K562 (cell line): ENCODE measurements around the gene RABIF. TPM values are rescaled to one million over a fixed set of nuclear protein-coding genes. Genes with fewer than 3 reads are reported as not detected.

Experiments
- ATAC-seq: fragments of 200-7000 bp; cut with Tn5 transposase; 3 replicates; pipeline ENCODE4 v1.9.1; 2020; ENCODE audit warnings: moderate library complexity
- BruUV-seq: library from RNA; stranded (reverse); fragments of 400-500 nt; replicated peaks from 2 replicates; lab custom pipeline; 2021; lab: Mats Ljungman, UMichigan
- CTCF ChIA-PET: fragments of 300-600 bp; formaldehyde crosslinking; extraction: SDS; loops from one replicate; lab custom pipeline; 2021; ENCODE audit warnings: low intra/inter-chr PET ratio; lab: Yijun Ruan, JAX
- POLR2A ChIA-PET: fragments of 300-600, 350-650 bp; sonication (Branson Sonifier 250); formaldehyde crosslinking; extraction: SDS; loops from one replicate; lab custom pipeline; 2021; ENCODE audit warnings: antibody characterized with exemption, inconsistent platforms; lab: Yijun Ruan, JAX
- DNase-seq, 4 experiments: peaks; one replicate each; pipeline versions ENCODE4 v3.0.0 to v3.0.0-alpha.2; 2011 to 2018; ENCODE audit warnings: low spot score in 3 of 4, mixed read lengths in 3 of 4; ENCODE audit errors: extremely low read depth in 1 of 4
- FAIRE-seq: peaks from 2 replicates; lab custom pipeline; 2011; peaks lifted over from hg19 to GRCh38; lab: Jason Lieb, UNC
- H2AFZ ChIP-seq: 2 replicates; pipeline ENCODE4 v1.6.0; 2011; ENCODE audit warnings: low read depth, low read length, control low read depth, inconsistent platforms
- H3K27ac ChIP-seq: fragments of 200-600 bp; 3 replicates; pipeline ENCODE4 v1.8.0; 2011; ENCODE audit warnings: low read depth, mild to moderate bottlenecking, control low read depth, inconsistent platforms, low read length, moderate library complexity, mixed read lengths; ENCODE audit errors: extremely low read depth
- H3K27me3 ChIP-seq, 2 experiments: fragments of 300-600 bp in 1 of 2; 2 replicates in 1 of 2; 3 replicates in 1 of 2; pipeline versions ENCODE4 v1.6.0 to v1.8.0; 2011; ENCODE audit warnings: inconsistent platforms in 2 of 2, low read length in 2 of 2, mild to moderate bottlenecking in 1 of 2, mixed read lengths in 1 of 2, moderate library complexity in 1 of 2; ENCODE audit not compliant: control insufficient read depth in 2 of 2, insufficient read depth in 2 of 2
- H3K36me3 ChIP-seq: fragments of 300-600 bp; 3 replicates; pipeline ENCODE4 v1.8.0; 2011; ENCODE audit warnings: mild to moderate bottlenecking, low read length, inconsistent platforms; ENCODE audit not compliant: control insufficient read depth, insufficient read depth
- H3K4me1 ChIP-seq, 2 experiments: fragments of 200-600 bp in 1 of 2; replicated peaks in 1 of 2; 2 replicates in 1 of 2; 3 replicates in 1 of 2; pipeline versions ENCODE4 v1.5.1 to v1.8.0; 2011; ENCODE audit warnings: inconsistent platforms in 2 of 2, low read length in 2 of 2, mild to moderate bottlenecking in 1 of 2, mixed read lengths in 1 of 2, moderate library complexity in 1 of 2; ENCODE audit not compliant: control insufficient read depth in 2 of 2, insufficient read depth in 2 of 2
- H3K4me2 ChIP-seq: 2 replicates; pipeline ENCODE4 v1.6.1; 2011; ENCODE audit warnings: low read length, control low read depth, inconsistent platforms, mixed read lengths; ENCODE audit not compliant: insufficient read depth
- H3K4me3 ChIP-seq: fragments of 200-600 bp; sonication (generic), shearing (Covaris generic); 2 replicates; pipeline ENCODE4 v1.5.1; 2016; ENCODE audit warnings: control low read depth, inconsistent platforms
- H3K79me2 ChIP-seq: fragments of 200-600 bp; 3 replicates; pipeline ENCODE4 v1.8.0; 2011; ENCODE audit warnings: low read length, inconsistent platforms; ENCODE audit not compliant: control insufficient read depth, insufficient read depth
- H3K9ac ChIP-seq, 2 experiments: 2 replicates each; pipeline versions ENCODE4 v1.6.0 to v1.6.1; 2011; ENCODE audit warnings: low read depth in 2 of 2, low read length in 2 of 2, control low read depth in 1 of 2, inconsistent platforms in 1 of 2, mild to moderate bottlenecking in 1 of 2, mixed read lengths in 1 of 2; ENCODE audit not compliant: insufficient read depth in 1 of 2
- H3K9me1 ChIP-seq: one replicate; pipeline ENCODE4 v1.6.0; 2011; ENCODE audit warnings: inconsistent platforms, mild to moderate bottlenecking, low read length, moderate library complexity; ENCODE audit not compliant: control insufficient read depth, insufficient read depth
- H3K9me3 ChIP-seq: replicated peaks from 2 replicates; pipeline ENCODE4 v1.5.1; 2011; ENCODE audit warnings: low read depth, low read length, inconsistent platforms; ENCODE audit not compliant: control insufficient read depth, insufficient read depth
- H4K20me1 ChIP-seq: replicated peaks from 2 replicates; pipeline ENCODE4 v1.6.1; 2011; ENCODE audit warnings: low read length, inconsistent platforms, mixed read lengths; ENCODE audit not compliant: control insufficient read depth, insufficient read depth
- CCAR2 ChIP-seq: fragments of 200-400 bp; formaldehyde crosslinking; IDR thresholded peaks from 2 replicates; pipeline ENCODE4 v1.6.1; 2017; ENCODE audit warnings: mild to moderate bottlenecking, low read depth, low read length
- COPS2 ChIP-seq: fragments of 450-650 bp; conservative IDR thresholded peaks from 2 replicates; pipeline ENCODE4 v1.6.1; 2016; ENCODE audit warnings: mild to moderate bottlenecking, moderate library complexity
- DNMT1 ChIP-seq: fragments of 450-650 bp; IDR thresholded peaks from 2 replicates; pipeline ENCODE4 v1.6.1; 2016; ENCODE audit warnings: antibody characterized with exemption, mild to moderate bottlenecking
- ETV1 ChIP-seq: fragments of 450-650 bp; conservative IDR thresholded peaks from 2 replicates; pipeline ENCODE4 v1.6.1; 2016; ENCODE audit warnings: missing genetic modification characterization, control low read depth, low read depth, missing compliant biosample characterization
- PML ChIP-seq: IDR thresholded peaks from 2 replicates; pipeline ENCODE4 v1.6.1; 2012; ENCODE audit warnings: low read length, inconsistent platforms
- TGIF2 ChIP-seq: sonication (generic); formaldehyde crosslinking; IDR thresholded peaks from 2 replicates; pipeline ENCODE4 v1.8.1; 2022; ENCODE audit warnings: mild to moderate bottlenecking, missing genetic modification reagents, moderate library complexity
- U2AF2 ChIP-seq: fragments of 200-400 bp; formaldehyde crosslinking; optimal IDR thresholded peaks from 2 replicates; pipeline ENCODE3; 2017; ENCODE audit warnings: low read depth, mild to moderate bottlenecking, low read length
- ZC3H4 ChIP-seq: sonication (generic); formaldehyde crosslinking; IDR thresholded peaks from 2 replicates; pipeline ENCODE4 v1.9.0; 2021; ENCODE audit warnings: missing genetic modification reagents, borderline replicate concordance
- ZNF436 ChIP-seq: fragments of 250-450, 450-650 bp; sonication (Bioruptor Pico); formaldehyde crosslinking; IDR thresholded peaks from 2 replicates; pipeline ENCODE4 v1.7.0; 2020; ENCODE audit warnings: mild to moderate bottlenecking
- WGBS: fragments of 100-300 bp; shearing (Covaris generic); methylation state at CpG from one replicate; pipeline ENCODE4 v1.1.6; 2016; ENCODE audit warnings: low coverage, mixed read lengths; ENCODE audit not compliant: insufficient coverage; ENCODE audit errors: missing lambda C conversion rate; 5-methylcytosine and 5-hydroxymethylcytosine counted together
- in situ Hi-C: fragments of 300-500 bp; cut with MboI; formaldehyde crosslinking; loops from 4 replicates; pipeline ENCODE4 v1.15.0; 2018; ENCODE audit warnings: inconsistent platforms, mixed read lengths
- intact Hi-C: fragments of 100-400 bp; cut with micrococcal nuclease; formaldehyde crosslinking; loops from 2 replicates; pipeline ENCODE4 v1.14.2; 2022
- polyA plus RNA-seq, 8 experiments: library from polyadenylated mRNA; depleted of rRNA in 4 of 8; stranded (reverse) in 5 of 8; unstranded in 3 of 8; fragments of >200 nt; fragmentation: Nextera tagmentation in 2 of 8; fragmentation: Illumina TruSeq in 1 of 8; extraction: Ambion mirVana in 2 of 8; extraction: Trizol in 1 of 8; gene quantifications; 2 replicates each; pipeline versions ENCODE4 v1.2.1 to v1.2.3, GENCODE V29; 2011 to 2014; ENCODE audit warnings: inconsistent platforms in 1 of 8, missing spikeins in 1 of 8
- total RNA-seq, 7 experiments: library from RNA; depleted of rRNA in 6 of 7; stranded (reverse); fragments of >200 nt in 6 of 7; fragmentation: Illumina TruSeq in 2 of 7; extraction: Trizol in 2 of 7; gene quantifications; 2 replicates each; pipeline versions ENCODE4 v1.2.1 to v1.2.3, GENCODE V29; 2011 to 2021; ENCODE audit warnings: low replicate concordance in 1 of 7
- TF ChIP-seq, protein P1 (sequence below), 2 experiments: fragments of 450-650 bp; conservative IDR thresholded peaks; 2 replicates each; pipeline ENCODE4 v1.6.1; 2017; ENCODE audit warnings: mild to moderate bottlenecking in 2 of 2, moderate library complexity in 2 of 2

The RABIF gene
- total and polyA plus RNA-seq, 9 of the 15 experiments (the other 6 are each of a cell fraction or from before 2014, with no cell fraction given) = 7.4 to 20.1 (median 11.0) TPM

GRCh38 chr1:202856014-202856413, 32.9 kb downstream of the RABIF start:
- POLR2A ChIA-PET = interaction anchor here (0.7 kb wide), 1 partner anchor 110 kb away, joined by 3 read pairs; no protein-coding TSS in a partner anchor
- intact Hi-C loops = no loop called here

More at GRCh38 chr1:202856014-202856413, 32.9 kb downstream of the RABIF start:
- Histone ChIP-seq H3K9me1 (no peaks in the 10 kb centered on the region), H3K4me3 (no peak overlapping the region), H3K27ac (no peak overlapping the region), H3K4me2 (no peak overlapping the region), H3K4me1 (peaks cover 0 to 13% of the 10 kb centered on the region in 2 experiments; a peak in 3 of 5 replicates), H3K36me3 (no peaks in the 10 kb centered on the region), H3K79me2 (no peaks in the 10 kb centered on the region), H3K9ac (no peak overlapping the region), H2AFZ (no peak overlapping the region), H3K27me3 (no peaks in the 10 kb centered on the region; a peak in 1 of 5 replicates), H3K9me3 (no peaks in the 10 kb centered on the region), H4K20me1 (no peaks in the 10 kb centered on the region)
- 40% methylated on average over 2 of the region's 2 CpGs for WGBS
- FAIRE-seq = no peak
- in situ Hi-C loops = no loop called here
- no TSS peak for BruUV-seq
- no peak for ATAC-seq
- DNase-seq = no peak
- CTCF ChIA-PET = no interaction called here
- TF ChIP-seq DNMT1 = no peak
- TF ChIP-seq COPS2 = no peak
- TF ChIP-seq PML = no peak
- TF ChIP-seq TGIF2 (CRISPR knock-in tag) = no peak
- TF ChIP-seq, protein P1, sequence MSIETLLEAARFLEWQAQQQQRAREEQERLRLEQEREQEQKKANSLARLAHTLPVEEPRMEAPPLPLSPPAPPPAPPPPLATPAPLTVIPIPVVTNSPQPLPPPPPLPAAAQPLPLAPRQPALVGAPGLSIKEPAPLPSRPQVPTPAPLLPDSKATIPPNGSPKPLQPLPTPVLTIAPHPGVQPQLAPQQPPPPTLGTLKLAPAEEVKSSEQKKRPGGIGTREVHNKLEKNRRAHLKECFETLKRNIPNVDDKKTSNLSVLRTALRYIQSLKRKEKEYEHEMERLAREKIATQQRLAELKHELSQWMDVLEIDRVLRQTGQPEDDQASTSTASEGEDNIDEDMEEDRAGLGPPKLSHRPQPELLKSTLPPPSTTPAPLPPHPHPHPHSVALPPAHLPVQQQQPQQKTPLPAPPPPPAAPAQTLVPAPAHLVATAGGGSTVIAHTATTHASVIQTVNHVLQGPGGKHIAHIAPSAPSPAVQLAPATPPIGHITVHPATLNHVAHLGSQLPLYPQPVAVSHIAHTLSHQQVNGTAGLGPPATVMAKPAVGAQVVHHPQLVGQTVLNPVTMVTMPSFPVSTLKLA (conservative IDR thresholded peaks at IDR 0.05) = no peak
- TF ChIP-seq ETV1 (tag) = no peak
- TF ChIP-seq U2AF2 = no peak
- TF ChIP-seq ZNF436 = no peak
- no peak for TF ChIP-seq CCAR2
- TF ChIP-seq ZC3H4 (CRISPR knock-in tag) = no peak
